Fibroblast of skin of right quadriceps (primary cell): ENCODE measurements around the gene PHF21B.
"Not testable (repeated sequence)": the region's sequence is repeated elsewhere in the genome, so short reads cannot be mapped to it uniquely, and the experiment has no call there.

Experiments
- DNase-seq: peaks from one replicate; pipeline ENCODE4 v3.0.0-alpha.2; 2013

PHF21B gene

GRCh38 chr22:44865193-44866057, 144.4 kb downstream of the PHF21B start:
- DNase-seq, result no peak

- DNase-seq, result no peak
These were observed 146.6 kb downstream of the PHF21B start for GRCh38 chr22:44862981-44863860.

- DNase-seq, result no peak
These were observed 147.5 kb downstream of the PHF21B start for GRCh38 chr22:44862281-44862680.

DNA sequence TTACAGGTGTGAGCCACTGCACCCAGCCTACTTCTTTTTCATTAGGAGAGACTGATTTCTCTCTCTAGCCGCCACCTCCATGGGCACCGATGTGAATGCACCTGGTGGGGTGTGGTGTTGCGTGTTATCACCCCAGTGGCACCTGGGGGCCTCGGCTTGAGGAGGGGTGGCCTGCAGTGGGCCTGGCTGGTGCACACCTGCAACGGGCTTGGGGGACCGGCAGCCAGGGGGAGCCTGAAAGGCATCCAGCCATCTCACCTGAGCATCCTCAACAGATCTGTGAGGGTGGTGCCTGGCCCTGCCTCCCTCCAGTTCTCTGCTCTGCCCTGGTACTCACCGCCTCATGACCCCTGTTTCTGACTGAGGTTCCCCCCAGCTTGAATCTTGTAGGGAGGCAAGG, 148.6 kb downstream of the PHF21B start:
- DNase-seq, result no peak

DNA sequence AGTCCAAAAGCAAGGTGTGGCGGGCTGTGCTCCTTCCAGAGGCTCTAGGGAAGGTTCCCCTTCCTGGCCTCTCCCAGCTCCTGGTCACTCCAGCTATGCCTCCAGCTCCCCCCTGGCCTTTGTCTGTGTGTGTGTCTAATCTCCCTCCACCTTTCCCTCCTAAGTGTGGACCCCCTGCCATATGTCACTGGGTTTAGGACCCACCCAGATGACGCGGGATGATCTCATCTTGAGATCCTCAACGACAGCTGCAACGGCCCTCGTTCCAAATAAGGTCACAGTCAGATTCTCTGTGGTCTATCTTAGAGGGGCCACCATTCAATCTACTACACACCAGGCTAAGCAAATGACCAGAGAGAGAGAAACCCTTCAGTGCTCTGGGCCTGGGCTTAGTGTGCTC, 149.5 kb downstream of the PHF21B start:
- DNase-seq, result no peak

GRCh38 chr22:44859641-44860040, 150.2 kb downstream of the PHF21B start:
- no peak for DNase-seq

DNA sequence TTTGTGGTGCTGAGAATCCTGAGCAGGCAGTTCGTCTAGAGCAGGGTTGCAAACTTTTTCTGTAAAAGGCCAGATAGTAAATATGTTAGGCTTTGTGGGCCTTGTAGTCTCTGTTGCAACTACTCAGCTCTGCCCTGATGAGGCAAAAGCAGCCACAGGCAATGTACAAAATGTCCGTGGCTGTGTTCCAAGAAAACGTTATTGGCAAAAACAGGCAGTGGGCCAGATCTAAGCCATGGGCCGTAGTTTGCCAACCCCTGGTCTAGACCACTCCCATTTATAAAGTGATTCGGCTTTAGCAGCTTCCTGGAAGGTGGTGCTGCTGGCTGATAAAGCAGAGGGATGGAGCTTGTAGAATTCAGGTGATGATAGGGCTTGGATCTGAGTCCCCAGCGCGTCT, 151.0 kb downstream of the PHF21B start:
- DNase-seq, result not testable (repeated sequence)

DNA sequence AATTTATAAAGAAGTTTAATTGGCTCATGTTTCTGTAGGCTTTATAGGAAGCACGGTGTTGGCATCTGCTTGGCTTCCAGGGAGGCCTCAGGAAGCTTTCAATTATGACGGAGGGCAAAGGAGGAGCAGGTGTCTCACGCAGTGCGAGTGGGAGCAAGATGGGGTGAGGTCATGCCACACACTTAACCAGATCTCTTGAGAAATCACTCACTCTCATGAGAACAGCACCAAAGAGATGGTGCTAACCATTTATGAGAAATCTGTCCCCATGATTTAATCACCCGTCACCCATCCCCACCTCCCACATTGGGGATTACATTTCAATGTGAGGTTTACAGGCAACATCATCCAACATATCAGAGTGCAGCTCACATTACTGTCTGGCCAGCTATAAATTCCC, 153.9 kb downstream of the PHF21B start:
- no peak for DNase-seq

GRCh38 chr22:44854641-44855040, 155.2 kb downstream of the PHF21B start:
- not testable (repeated sequence) for DNase-seq

DNA sequence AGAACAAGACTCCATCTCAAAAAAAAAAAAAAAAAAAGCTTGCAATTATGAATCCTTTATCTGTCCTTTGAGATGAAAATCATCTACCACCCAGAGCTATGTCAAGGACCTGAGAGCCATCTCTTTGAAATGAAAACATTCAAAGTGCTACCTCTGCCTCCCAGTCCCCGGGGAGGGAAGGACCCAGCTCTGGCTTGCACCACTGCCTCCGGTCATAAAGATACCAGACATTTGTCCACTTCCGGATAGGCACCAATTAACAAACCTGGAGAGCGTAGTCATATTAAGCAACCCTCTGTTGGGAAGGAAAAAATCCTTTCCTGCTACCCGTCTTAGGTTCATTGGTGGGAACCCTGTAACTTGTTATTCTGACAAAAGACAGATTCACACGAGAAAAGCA, 158.9 kb downstream of the PHF21B start:
- DNase-seq, result no peak

GRCh38 chr22:44848791-44849420, 160.9 kb downstream of the PHF21B start:
- DNase-seq, result no peak

DNA sequence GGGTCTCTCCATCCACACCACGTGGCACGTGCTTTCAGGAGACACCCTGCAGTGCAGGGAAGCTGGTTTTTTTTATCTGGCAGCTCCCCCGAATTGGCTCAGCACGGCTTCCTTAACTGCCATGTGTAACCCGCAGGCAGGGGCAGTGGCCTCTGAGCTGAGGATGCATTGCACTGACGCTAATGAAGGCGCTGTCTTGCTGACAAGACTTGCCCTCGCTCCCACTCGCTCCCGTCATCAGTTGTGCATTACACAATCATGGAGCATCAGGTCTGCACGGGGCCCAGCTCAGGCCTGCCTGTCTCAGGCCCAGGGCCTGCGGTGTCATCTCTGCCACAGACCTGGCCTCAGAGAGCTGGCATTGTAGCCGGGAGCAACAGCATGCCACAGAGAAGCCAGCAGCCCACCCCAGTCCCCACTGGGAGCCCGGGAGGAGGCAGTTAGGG, 161.5 kb downstream of the PHF21B start:
- no peak for DNase-seq

DNA sequence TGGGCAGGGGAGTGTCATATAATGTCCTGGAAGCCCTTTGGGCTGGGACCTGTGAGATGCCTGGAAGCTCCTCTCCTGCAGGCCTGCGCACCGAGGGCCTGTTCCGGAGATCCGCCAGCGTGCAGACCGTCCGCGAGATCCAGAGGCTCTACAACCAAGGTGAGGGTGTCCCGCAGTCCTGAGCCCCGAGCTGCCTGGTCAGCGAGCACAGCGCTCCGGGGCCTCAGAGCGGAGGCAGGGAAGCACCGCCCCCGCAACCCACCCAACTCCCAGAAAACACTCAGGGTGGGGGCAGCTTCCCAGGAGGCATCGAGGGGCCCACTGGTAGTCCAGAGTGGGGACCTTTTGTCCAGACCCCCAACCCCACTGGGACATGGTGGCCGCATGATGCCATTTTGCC, 161.9 kb downstream of the PHF21B start:
- DNase-seq, result no peak

GRCh38 chr22:44847380-44847779, 162.4 kb downstream of the PHF21B start:
- DNase-seq, result no peak

DNA sequence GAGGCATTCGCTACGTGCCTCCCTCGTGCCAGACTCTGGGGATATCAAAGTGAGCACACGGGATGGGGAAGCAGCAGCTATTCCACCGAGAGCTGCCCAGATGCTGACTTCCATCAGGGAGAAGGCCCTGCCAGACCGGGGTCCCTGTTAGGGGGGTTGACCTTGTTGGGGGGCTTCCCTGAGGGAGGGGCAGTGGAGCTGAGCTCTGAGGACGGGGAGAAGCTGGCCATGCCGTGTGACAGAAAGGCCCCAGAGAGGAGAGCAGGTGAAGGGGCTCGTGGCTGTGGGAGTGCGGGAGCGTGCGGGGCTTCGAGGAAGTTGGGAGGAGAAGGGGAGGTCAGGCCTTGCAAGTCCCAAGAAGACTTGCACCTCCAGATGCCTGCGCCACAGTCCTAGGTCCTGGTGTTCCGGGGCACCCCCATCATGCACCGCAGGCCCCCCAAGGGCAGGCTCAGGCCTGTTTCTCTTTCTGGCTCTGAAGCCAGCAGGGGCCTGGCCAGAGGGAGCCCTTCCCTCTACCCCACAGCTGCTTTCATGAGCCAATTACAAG, 163.0 kb downstream of the PHF21B start:
- DNase-seq, result no peak

- DNase-seq, result no peak
These were observed 163.7 kb downstream of the PHF21B start for GRCh38 chr22:44845796-44846720.

GRCh38 chr22:44845191-44845590, 164.6 kb downstream of the PHF21B start:
- DNase-seq, result no peak

DNA sequence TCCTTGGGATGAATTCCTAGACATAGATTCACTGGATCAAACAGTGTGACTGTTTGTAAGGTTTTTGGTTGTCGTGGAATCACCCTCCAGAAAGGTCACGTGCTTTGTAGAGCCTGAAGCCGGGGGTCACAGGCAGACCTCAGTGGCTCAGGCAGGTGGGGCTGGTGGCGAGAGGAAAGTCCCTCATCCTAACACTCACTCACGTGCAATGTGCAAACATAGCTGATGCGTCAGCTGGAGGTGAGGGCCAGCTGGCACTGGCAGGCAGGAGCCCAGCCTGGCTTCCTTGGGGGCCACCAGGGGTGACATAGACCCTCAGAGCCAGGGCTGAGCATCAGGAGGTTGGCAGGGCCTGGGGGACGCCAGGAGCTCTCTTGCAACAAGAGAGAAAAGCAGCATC, 167.4 kb downstream of the PHF21B start:
- no peak for DNase-seq

DNA sequence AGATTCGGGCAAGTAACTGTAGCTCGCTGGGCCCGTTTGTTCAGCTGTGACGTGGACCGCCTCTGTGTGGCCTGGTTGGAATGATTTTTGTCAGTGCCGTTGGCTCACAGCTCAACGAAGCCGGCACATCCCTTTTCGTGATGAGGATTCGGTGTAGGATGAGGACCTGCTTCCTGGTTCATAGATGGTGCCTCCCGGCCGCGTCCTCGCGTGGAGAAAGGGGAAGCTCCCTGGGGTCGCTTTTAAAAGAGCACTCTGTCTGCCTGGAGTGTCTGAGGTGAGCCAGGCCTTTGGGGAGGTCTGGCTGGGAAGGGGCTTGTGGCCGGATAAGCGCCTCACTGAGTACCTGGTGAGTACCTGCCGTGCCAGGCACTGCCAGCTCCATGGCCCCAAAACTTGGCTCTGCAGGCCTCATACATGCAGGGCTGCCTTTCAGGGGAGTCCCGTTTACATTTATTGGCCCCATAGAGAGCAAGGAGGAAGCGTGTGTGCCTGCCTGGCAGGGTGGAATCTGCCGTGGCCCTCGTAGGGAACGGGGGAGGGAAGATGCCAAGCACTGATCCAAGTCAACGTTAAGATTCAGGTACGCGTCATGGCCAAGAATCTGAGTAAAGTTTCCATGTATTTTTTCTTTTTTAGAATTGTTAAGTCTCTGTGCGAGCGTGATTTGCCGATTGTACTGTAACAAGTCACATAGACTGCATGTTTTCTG, 169.0 kb downstream of the PHF21B start:
- DNase-seq, result no peak

DNA sequence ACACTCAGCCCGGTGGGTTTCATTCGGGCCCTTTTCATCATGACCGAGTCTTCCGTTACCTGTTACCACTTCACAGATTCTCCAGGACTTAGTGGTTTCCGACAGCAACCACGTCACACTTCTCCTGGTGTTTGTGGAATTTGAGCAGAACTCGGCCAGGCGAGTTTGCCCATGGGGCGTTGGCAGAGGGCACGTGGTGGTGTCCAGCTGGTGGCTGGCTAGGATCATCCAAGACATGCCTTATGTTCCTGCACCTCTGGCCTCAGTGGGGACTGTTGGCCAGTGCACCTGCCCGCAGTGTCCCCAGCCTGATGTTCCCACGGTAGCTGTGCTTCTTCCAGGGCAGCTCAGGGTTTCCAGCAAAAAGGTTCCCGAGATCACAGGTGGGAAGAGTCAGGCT, 170.1 kb downstream of the PHF21B start:
- no peak for DNase-seq

- no peak for DNase-seq
These were observed 170.7 kb downstream of the PHF21B start for GRCh38 chr22:44839061-44839460.
